CD4-positive, alpha-beta T cell treated with Interleukin-17A for 4 hours (primary cell): ENCODE results near the gene CNKSR2.

Experiments used
- DNase-seq: peaks from one replicate; pipeline ENCODE4 v3.0.0-alpha.2; 2020; ENCODE audit warnings: mixed read lengths

The CNKSR2 gene

DNA sequence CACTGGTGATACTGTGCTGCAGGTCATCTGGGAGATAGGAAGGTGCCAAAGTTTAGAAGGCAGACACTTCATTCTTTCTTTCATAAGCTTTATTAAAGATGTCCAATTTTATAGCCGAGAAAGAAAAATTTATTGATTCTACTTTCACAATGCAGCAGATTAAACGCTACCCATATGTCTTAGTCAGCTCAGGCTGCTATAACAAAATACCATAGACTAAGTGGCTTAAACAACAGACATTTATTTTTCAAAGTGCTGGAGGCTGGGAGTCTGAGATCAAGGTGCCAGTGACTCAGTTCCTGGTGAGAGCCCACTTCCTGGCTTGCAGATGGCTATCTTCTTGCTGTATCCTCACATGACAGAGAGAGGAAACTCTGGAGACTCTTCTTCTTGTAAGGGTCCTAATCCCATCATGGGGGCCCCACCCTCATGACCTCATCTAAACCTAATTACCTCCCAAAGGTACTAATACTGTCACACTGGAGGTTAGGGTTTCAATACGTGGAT is 317.3 kb downstream of the CNKSR2 start:
- no peak for DNase-seq

- no peak for DNase-seq
These were observed 324.1 kb downstream of the CNKSR2 start for GRCh38 chrX:21698272-21698671.

DNA sequence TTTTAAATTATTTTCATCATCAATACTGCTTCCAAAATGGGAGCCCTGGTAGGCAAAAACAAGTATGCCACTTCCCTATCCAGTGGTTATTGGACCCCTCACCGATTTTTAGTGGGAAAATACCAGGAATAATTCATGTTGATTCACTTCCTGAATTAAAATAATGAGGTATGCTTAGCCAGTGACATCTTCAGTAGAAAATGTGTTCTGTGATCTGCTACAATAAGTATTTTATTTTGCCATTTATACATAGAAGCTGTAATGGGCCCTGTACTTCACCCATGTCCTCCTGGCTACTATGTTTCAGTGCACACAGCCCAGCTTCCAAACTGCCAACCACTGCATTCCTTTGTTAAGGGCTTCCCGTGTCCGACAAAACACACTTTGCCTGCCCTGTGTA is 324.9 kb downstream of the CNKSR2 start:
- DNase-seq = no peak

DNA sequence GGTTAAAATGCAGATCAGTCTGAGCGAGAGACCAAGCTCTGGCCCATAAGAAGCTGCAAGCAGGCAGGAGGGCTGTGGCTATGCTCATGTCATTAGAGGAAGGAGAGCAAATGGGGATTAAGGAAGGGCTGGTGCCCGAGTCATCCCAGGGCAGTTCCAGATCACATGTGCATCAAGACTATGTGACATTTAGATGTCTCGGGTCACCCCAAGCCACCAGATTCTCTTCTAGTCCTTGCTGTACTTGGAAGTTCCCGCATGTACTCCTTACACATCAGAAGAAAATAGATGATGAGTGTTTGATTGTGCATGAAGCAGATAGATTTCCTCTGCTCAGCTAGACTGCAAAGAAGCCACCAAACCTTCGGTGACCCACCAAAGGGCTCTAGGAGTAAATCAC is 326.1 kb downstream of the CNKSR2 start:
- no peak for DNase-seq

- DNase-seq = no peak
These were observed 326.7 kb downstream of the CNKSR2 start for GRCh38 chrX:21700967-21701366.

GRCh38 chrX:21702725-21703124 is 328.5 kb downstream of the CNKSR2 start:
- no peak for DNase-seq
